Measurements from ENCODE around the gene DPEP1.
A peak's percentile ranks its signal among the peaks of the same experiment; 100 is the strongest.

DPEP1 gene

DNA sequence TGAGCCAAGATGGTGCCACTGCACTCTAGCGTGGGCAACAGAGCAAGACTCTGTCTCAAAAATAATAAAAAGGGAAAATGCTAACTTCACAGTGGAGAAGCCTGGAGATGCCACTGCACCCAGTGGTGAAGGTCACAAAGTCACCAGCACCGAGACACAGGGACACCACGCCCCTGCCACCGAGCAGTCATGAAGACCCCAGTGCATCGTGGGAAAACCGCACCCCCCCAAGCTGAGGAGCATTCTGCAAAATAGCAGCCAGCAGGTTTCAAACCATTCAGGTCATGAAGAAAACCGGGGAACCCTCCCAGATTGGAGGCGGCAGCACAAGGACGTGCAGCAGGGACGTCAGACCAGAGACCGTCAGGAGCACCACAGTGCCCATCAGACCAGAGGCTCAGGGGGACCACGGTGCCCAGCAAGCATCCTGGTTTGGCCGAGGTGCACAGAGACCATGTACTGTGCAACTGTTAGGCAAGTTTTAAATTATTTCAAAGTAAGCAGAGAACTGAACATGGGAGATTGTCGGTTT lies 30.4 kb downstream of the DPEP1 start:
- Mint-ChIP-seq H3K4me1 (peaks cover 16% of the 10 kb centered on the region), H3K36me3 (ENCODE audit: low read depth) (no peaks in the 10 kb centered on the region), H3K4me3 (no peak overlapping the region), H3K9me3 (no peaks in the 10 kb centered on the region), H3K27ac (peak overlapping the region; percentile 62), H3K27me3 (ENCODE audit: low read depth, poor library complexity) (no peaks in the 10 kb centered on the region)
- TF ChIP-seq, protein P1, sequence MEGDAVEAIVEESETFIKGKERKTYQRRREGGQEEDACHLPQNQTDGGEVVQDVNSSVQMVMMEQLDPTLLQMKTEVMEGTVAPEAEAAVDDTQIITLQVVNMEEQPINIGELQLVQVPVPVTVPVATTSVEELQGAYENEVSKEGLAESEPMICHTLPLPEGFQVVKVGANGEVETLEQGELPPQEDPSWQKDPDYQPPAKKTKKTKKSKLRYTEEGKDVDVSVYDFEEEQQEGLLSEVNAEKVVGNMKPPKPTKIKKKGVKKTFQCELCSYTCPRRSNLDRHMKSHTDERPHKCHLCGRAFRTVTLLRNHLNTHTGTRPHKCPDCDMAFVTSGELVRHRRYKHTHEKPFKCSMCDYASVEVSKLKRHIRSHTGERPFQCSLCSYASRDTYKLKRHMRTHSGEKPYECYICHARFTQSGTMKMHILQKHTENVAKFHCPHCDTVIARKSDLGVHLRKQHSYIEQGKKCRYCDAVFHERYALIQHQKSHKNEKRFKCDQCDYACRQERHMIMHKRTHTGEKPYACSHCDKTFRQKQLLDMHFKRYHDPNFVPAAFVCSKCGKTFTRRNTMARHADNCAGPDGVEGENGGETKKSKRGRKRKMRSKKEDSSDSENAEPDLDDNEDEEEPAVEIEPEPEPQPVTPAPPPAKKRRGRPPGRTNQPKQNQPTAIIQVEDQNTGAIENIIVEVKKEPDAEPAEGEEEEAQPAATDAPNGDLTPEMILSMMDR (IDR thresholded peaks at IDR 0.05) = no peak
- DNase-seq = no peak

DNA sequence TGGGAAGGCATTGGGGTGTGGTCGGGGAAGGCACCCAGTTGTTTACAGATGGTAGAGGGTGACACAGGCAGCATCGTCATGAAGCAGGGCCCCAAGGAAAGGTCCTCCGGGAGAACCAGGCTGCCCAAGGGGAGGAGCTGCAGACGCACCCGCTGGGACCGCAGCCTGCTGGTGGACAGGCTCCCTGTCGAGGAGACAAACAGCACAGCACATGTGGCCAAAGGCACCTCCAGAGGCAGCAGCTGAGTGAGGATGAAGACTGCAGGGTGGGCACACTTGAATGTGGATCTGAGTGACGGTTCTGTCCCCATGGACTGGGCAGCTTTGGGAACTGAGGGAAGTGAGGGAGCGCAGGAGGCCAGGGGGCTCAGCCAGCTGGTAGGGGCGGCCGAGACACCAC lies 31.7 kb downstream of the DPEP1 start:
- TF ChIP-seq, protein P1 (IDR thresholded peaks at IDR 0.05) = no peak
- Mint-ChIP-seq H3K9me3 (no peaks in the 10 kb centered on the region), H3K4me1 (peaks cover 16% of the 10 kb centered on the region), H3K36me3 (ENCODE audit: low read depth) (peaks cover 2% of the 10 kb centered on the region), H3K4me3 (no peak overlapping the region), H3K27me3 (ENCODE audit: low read depth, poor library complexity) (no peaks in the 10 kb centered on the region), H3K27ac (no peak overlapping the region)
- no peak for DNase-seq

GRCh38 chr16:89646270-89646669 lies 32.8 kb downstream of the DPEP1 start:
- Mint-ChIP-seq H3K27me3 (ENCODE audit: low read depth, poor library complexity) (no peaks in the 10 kb centered on the region), H3K36me3 (ENCODE audit: low read depth) (peaks cover 10% of the 10 kb centered on the region), H3K4me1 (peaks cover 5% of the 10 kb centered on the region), H3K9me3 (no peaks in the 10 kb centered on the region), H3K4me3 (no peak overlapping the region), H3K27ac (no peak overlapping the region)
- DNase-seq = no peak
- TF ChIP-seq, protein P1 (IDR thresholded peaks at IDR 0.05) = no peak

GRCh38 chr16:89646906-89647305 lies 33.5 kb downstream of the DPEP1 start:
- no peak overlapping the region for H3K27ac Mint-ChIP-seq
- H3K4me1 Mint-ChIP-seq = no peaks in the 10 kb centered on the region
- peaks cover 10% of the 10 kb centered on the region for H3K36me3 Mint-ChIP-seq (ENCODE audit: low read depth)
- no peaks in the 10 kb centered on the region for H3K27me3 Mint-ChIP-seq (ENCODE audit: low read depth, poor library complexity)
- no peak for DNase-seq
- H3K4me3 Mint-ChIP-seq = no peak overlapping the region
- TF ChIP-seq, protein P1 (IDR thresholded peaks at IDR 0.05) = no peak
- H3K9me3 Mint-ChIP-seq = no peaks in the 10 kb centered on the region

DNA sequence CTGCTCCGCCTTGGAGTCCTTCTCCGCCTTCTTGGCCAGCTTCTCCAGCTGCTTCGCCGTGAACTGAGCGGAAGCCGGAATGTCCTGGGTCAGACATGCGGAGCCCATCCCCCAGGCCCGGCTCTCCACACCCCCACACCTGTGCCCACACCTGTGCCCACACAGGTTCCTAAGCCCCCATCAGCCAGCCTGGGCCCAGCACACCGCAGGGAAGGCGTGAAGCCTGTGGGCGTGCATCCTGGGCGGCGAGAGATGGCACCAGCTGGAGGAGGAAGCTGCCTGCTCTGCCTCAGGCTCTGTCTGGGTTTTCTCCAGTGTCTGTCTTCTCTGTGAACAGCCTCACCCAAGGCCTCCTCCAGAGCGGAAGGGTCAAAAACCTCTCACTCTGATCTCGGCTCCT lies 38.1 kb downstream of the DPEP1 start:
- DNase-seq = no peak
- Mint-ChIP-seq H3K4me3 (no peak overlapping the region), H3K9me3 (no peaks in the 10 kb centered on the region), H3K4me1 (peaks cover 8% of the 10 kb centered on the region), H3K27ac (no peak overlapping the region), H3K36me3 (ENCODE audit: low read depth) (peaks cover 24% of the 10 kb centered on the region), H3K27me3 (ENCODE audit: low read depth, poor library complexity) (no peaks in the 10 kb centered on the region)
- TF ChIP-seq, protein P1 (IDR thresholded peaks at IDR 0.05) = no peak

DNA sequence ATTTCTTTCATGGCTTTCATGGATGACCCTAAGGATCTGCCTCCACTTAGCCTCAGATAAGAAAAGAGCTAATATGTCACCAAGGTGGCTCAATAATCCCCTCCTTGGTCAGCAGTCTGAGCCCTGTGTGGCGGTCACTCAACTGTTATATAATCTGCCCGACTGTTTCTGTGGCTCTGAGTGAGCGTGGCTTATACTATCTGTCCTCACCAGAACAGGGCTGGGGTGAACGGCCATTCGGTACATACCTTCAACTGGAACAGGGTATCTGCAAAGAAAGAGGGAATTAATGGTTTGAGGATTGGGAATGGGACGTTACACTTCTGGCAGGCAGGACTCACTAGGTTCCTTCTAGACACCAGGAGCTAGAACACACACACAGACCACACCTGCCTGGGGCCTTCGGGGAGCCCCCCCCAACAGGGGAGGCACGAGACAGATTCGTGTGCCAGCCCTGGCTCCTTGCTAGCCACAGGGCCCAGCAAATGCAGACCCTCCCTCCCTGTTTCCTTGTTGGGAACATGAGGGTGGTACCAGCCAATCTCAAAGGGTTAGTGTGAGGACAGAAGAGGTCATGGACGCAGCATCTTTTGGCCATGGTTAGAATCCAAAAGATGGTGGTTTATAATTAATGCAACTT lies 40.3 kb downstream of the DPEP1 start:
- Mint-ChIP-seq H3K9me3 (peaks cover 6% of the 10 kb centered on the region), H3K4me1 (peaks cover 18% of the 10 kb centered on the region), H3K4me3 (peak overlapping the region; percentile 58), H3K27me3 (ENCODE audit: low read depth, poor library complexity) (no peaks in the 10 kb centered on the region), H3K27ac (no peak overlapping the region), H3K36me3 (ENCODE audit: low read depth) (peaks cover 32% of the 10 kb centered on the region)
- no peak for DNase-seq
- TF ChIP-seq, protein P1 (IDR thresholded peaks at IDR 0.05) = no peak
